GM23338 (cell line): ENCODE measurements around the gene NUCB1. TPM values are rescaled to one million over a fixed set of nuclear protein-coding genes. Genes with fewer than 3 reads are reported as not detected.
A peak's percentile ranks its signal among the peaks of the same experiment; 100 is the strongest.

Experiments
- ATAC-seq: fragments of 200-7000 bp; cut with Tn5 transposase; 3 replicates; pipeline ENCODE4 v1.9.1; 2020
- DNase-seq: peaks from one replicate; pipeline ENCODE4 v3.0.0-alpha.2; 2015; ENCODE audit warnings: low spot score
- H2AFZ ChIP-seq: fragments of 200-600 bp; sonication (generic); 2 replicates; pipeline ENCODE4 v1.8.0; 2016; ENCODE audit warnings: antibody characterized with exemption, mild to moderate bottlenecking, moderate library complexity
- H3F3A ChIP-seq: fragments of 200-600 bp; sonication (generic); replicated peaks from 2 replicates; pipeline ENCODE4 v1.8.0; 2017; ENCODE audit warnings: antibody characterized with exemption, mixed run types, low read depth
- H3K27ac ChIP-seq: fragments of 200-600 bp; sonication (generic); 2 replicates; pipeline ENCODE4 v1.6.1; 2016; ENCODE audit warnings: low read depth
- H3K27me3 ChIP-seq: fragments of 200-600 bp; sonication (generic); 2 replicates; pipeline ENCODE4 v1.8.0; 2016; ENCODE audit warnings: mild to moderate bottlenecking, mixed run types, moderate library complexity; ENCODE audit not compliant: insufficient read depth
- H3K36me3 ChIP-seq: fragments of 200-600 bp; sonication (generic); 2 replicates; pipeline ENCODE4 v1.8.0; 2016; ENCODE audit warnings: mild to moderate bottlenecking; ENCODE audit not compliant: insufficient read depth
- H3K4me1 ChIP-seq: fragments of 200-600 bp; sonication (generic); 2 replicates; pipeline ENCODE4 v1.8.0; 2016; ENCODE audit warnings: mild to moderate bottlenecking, moderate library complexity; ENCODE audit not compliant: insufficient read depth
- H3K4me2 ChIP-seq: fragments of 200-600 bp; sonication (generic); 2 replicates; pipeline ENCODE4 v1.7.1; 2017; ENCODE audit warnings: mixed run types
- H3K4me3 ChIP-seq: fragments of 200-600 bp; sonication (generic); 2 replicates; pipeline ENCODE4 v1.6.1; 2016; ENCODE audit warnings: mixed run types
- H3K79me2 ChIP-seq: fragments of 200-600 bp; sonication (generic); replicated peaks from 2 replicates; pipeline ENCODE4 v1.8.0; 2017; ENCODE audit warnings: mild to moderate bottlenecking; ENCODE audit not compliant: insufficient read depth
- H3K9me2 ChIP-seq: fragments of 200-600 bp; sonication (generic); 2 replicates; pipeline ENCODE4 v1.8.0; 2017; ENCODE audit not compliant: insufficient read depth
- H4K20me1 ChIP-seq: fragments of 200-600 bp; sonication (generic); replicated peaks from 2 replicates; pipeline ENCODE4 v1.8.0; 2017; ENCODE audit warnings: mild to moderate bottlenecking; ENCODE audit not compliant: insufficient read depth
- H3K27ac Mint-ChIP-seq: 2 replicates; pipeline ENCODE4 v1.8.0; 2020; ENCODE audit warnings: inconsistent platforms, mild to moderate bottlenecking, moderate library complexity, mixed read lengths
- H3K27me3 Mint-ChIP-seq: 3 replicates; pipeline ENCODE4 v1.8.0; 2022; ENCODE audit warnings: low read depth, mild to moderate bottlenecking, moderate library complexity, mixed read lengths, inconsistent platforms; ENCODE audit not compliant: insufficient read depth, poor library complexity
- H3K36me3 Mint-ChIP-seq: 3 replicates; pipeline ENCODE4 v1.8.0; 2021; ENCODE audit warnings: low read depth, mild to moderate bottlenecking, inconsistent platforms, moderate library complexity, mixed read lengths
- H3K4me1 Mint-ChIP-seq: 3 replicates; pipeline ENCODE4 v1.8.0; 2020; ENCODE audit warnings: mild to moderate bottlenecking, inconsistent platforms, mixed read lengths
- H3K4me3 Mint-ChIP-seq: 3 replicates; pipeline ENCODE4 v1.8.0; 2021; ENCODE audit warnings: moderate library complexity, mild to moderate bottlenecking, inconsistent platforms, mixed read lengths
- H3K9me3 Mint-ChIP-seq: 3 replicates; pipeline ENCODE4 v1.8.0; 2020; ENCODE audit warnings: moderate library complexity, mild to moderate bottlenecking, inconsistent platforms, mixed read lengths
- CTCF ChIP-seq, 2 experiments: fragments of 200-600 bp in 1 of 2; sonication (generic) in 1 of 2; conservative IDR thresholded peaks; 2 replicates each; pipeline versions ENCODE4 v1.5.1 to v1.6.1; 2016 to 2017; ENCODE audit warnings: antibody characterized with exemption in 2 of 2, low read depth in 2 of 2, mild to moderate bottlenecking in 2 of 2, moderate library complexity in 1 of 2
- ETS1 ChIP-seq: IDR thresholded peaks from 2 replicates; pipeline ENCODE4 v1.6.1; 2016; ENCODE audit warnings: antibody characterized with exemption
- POLR2AphosphoS5 ChIP-seq: IDR thresholded peaks from 2 replicates; pipeline ENCODE4 v1.6.1; 2016; ENCODE audit warnings: antibody characterized with exemption, low read depth
- REST ChIP-seq: IDR thresholded peaks from one replicate; pipeline ENCODE4 v1.6.1; 2018; ENCODE audit warnings: antibody characterized with exemption; ENCODE audit not compliant: unreplicated experiment
- ZNF331 ChIP-seq: fragments of 250-450 bp; sonication (Bioruptor Pico); IDR thresholded peaks from 2 replicates; pipeline ENCODE4 v1.5.0; 2020; ENCODE audit warnings: low read depth, mild to moderate bottlenecking, moderate library complexity
- polyA plus RNA-seq: library from polyadenylated mRNA; unstranded; fragments of >200 nt; fragmentation: Nextera tagmentation; extraction: Ambion mirVana; gene quantifications from 2 replicates; pipeline ENCODE4 v1.2.1, GENCODE V29; 2016
- total RNA-seq: library from RNA; depleted of rRNA; stranded (reverse); fragments of >200 nt; shearing (Covaris generic); gene quantifications from 2 replicates; pipeline ENCODE4 v1.2.3, GENCODE V29; 2014

Gene NUCB1
- total and polyA plus RNA-seq, 2 experiments from 2014 or later: 57.1 to 163 TPM

GRCh38 chr19:48858984-48859710, 41.0 kb upstream of the NUCB1 start:
- TF ChIP-seq POLR2AphosphoS5 (peak; percentile 20; the same call in 1 of the 2 replicates), REST (no peak)
- DNase-seq: peak; percentile 87
- peak overlapping the region; percentile 58 for H3K4me2 ChIP-seq
- Mint-ChIP-seq H3K4me3 (no peak overlapping the region; the same call in 2 of the 3 replicates), H3K27me3 (peaks cover 15% of the 10 kb centered on the region), H3K4me1 (peaks cover 8% of the 10 kb centered on the region), H3K9me3 (no peaks in the 10 kb centered on the region), H3K27ac (0 out of 2 replicates have a peak overlapping the region, but pooled peaks have one; percentile 58), H3K36me3 (peaks cover 15% of the 10 kb centered on the region)
- H3K4me3 ChIP-seq: peak overlapping the region; percentile 37
- no peaks in the 10 kb centered on the region for H3K9me2 ChIP-seq
- H3K36me3 ChIP-seq: no peaks in the 10 kb centered on the region; the same call in 1 of the 2 replicates
- H3K27me3 ChIP-seq: no peaks in the 10 kb centered on the region
- H3K4me1 ChIP-seq: peaks cover 8% of the 10 kb centered on the region; the same call in 1 of the 2 replicates
- H3K79me2 ChIP-seq: no peaks in the 10 kb centered on the region
- no peaks in the 10 kb centered on the region for H3F3A ChIP-seq
- H2AFZ ChIP-seq: peak overlapping the region; percentile 72; the same call in 1 of the 2 replicates
- ATAC-seq: peak; percentile 82
- no peaks in the 10 kb centered on the region for H4K20me1 ChIP-seq
- peak overlapping the region; percentile 5; the same call in 1 of the 2 replicates for H3K27ac ChIP-seq

- ATAC-seq (peak; percentile 87), DNase-seq (peak; percentile 97)
- no peak overlapping the region; the same call in 1 of the 2 replicates for H3K4me3 ChIP-seq
- H3K4me1 ChIP-seq: peaks cover 8% of the 10 kb centered on the region; the same call in 1 of the 2 replicates
- no peak overlapping the region for H3K4me3 Mint-ChIP-seq
- H3K9me2 ChIP-seq: no peaks in the 10 kb centered on the region
- no peaks in the 10 kb centered on the region for H4K20me1 ChIP-seq
- H3K4me2 ChIP-seq: 0 out of 2 replicates have a peak overlapping the region, but pooled peaks have one; percentile 58
- H3K27ac ChIP-seq: peak overlapping the region; percentile 5; the same call in 1 of the 2 replicates
- H3K4me1 Mint-ChIP-seq: peaks cover 8% of the 10 kb centered on the region
- no peaks in the 10 kb centered on the region; the same call in 1 of the 2 replicates for H3K36me3 ChIP-seq
- peaks cover 14% of the 10 kb centered on the region for H3K27me3 Mint-ChIP-seq
- no peaks in the 10 kb centered on the region for H3F3A ChIP-seq
- H3K27me3 ChIP-seq: no peaks in the 10 kb centered on the region
- H2AFZ ChIP-seq: peak overlapping the region; percentile 72; the same call in 1 of the 2 replicates
- H3K27ac Mint-ChIP-seq: no peak overlapping the region; the same call in 1 of the 2 replicates
- no peaks in the 10 kb centered on the region for H3K9me3 Mint-ChIP-seq
- H3K79me2 ChIP-seq: no peaks in the 10 kb centered on the region
- H3K36me3 Mint-ChIP-seq: peaks cover 22% of the 10 kb centered on the region
- TF ChIP-seq ZNF331 (no peak), CTCF (conservative IDR thresholded peaks at IDR 0.05; ENCODE audit: low read depth in 2 of 2) (no peak), REST (no peak), ETS1 (no peak)
Observed at GRCh38 chr19:48859711-48860572, 40.2 kb upstream of the NUCB1 start.
